Nephron progenitor cell (in vitro differentiated cells): Measurements from ENCODE around the gene LRRC74A.

Source experiments
- DNase-seq: peaks from one replicate; pipeline ENCODE4 v3.0.0; 2021
- H3K27ac Mint-ChIP-seq: 2 replicates; pipeline ENCODE4 v1.8.0; 2021; ENCODE audit warnings: mild to moderate bottlenecking, moderate library complexity, mixed read lengths
- H3K27me3 Mint-ChIP-seq: 2 replicates; pipeline ENCODE4 v1.8.0; 2021; ENCODE audit warnings: mild to moderate bottlenecking, low read depth, mixed read lengths; ENCODE audit not compliant: poor library complexity
- H3K36me3 Mint-ChIP-seq: 2 replicates; pipeline ENCODE4 v1.8.0; 2021; ENCODE audit warnings: low read depth, mixed read lengths
- H3K4me1 Mint-ChIP-seq: 2 replicates; pipeline ENCODE4 v1.8.0; 2021; ENCODE audit warnings: mixed read lengths
- H3K4me3 Mint-ChIP-seq: 2 replicates; pipeline ENCODE4 v1.8.0; 2021; ENCODE audit warnings: mild to moderate bottlenecking, moderate library complexity, mixed read lengths
- H3K9me3 Mint-ChIP-seq: 2 replicates; pipeline ENCODE4 v1.8.0; 2021; ENCODE audit warnings: mild to moderate bottlenecking, moderate library complexity, mixed read lengths
- CTCF ChIP-seq: fragments of 200-600 bp; sonication (generic); IDR thresholded peaks from 2 replicates; pipeline ENCODE4 v1.5.0; 2021; ENCODE audit warnings: antibody characterized with exemption

Gene LRRC74A

GRCh38 chr14:76782885-76783566 lies 43.2 kb upstream of the LRRC74A start:
- H3K27ac Mint-ChIP-seq = peak overlapping the region; percentile 98
- no peak for DNase-seq
- H3K4me3 Mint-ChIP-seq = no peak overlapping the region
- H3K27me3 Mint-ChIP-seq = no peaks in the 10 kb centered on the region
- TF ChIP-seq CTCF = no peak
- H3K9me3 Mint-ChIP-seq = no peaks in the 10 kb centered on the region
- H3K36me3 Mint-ChIP-seq = peaks cover 44% of the 10 kb centered on the region
- H3K4me1 Mint-ChIP-seq = peaks cover 38% of the 10 kb centered on the region

GRCh38 chr14:76784266-76784874 lies 41.8 kb upstream of the LRRC74A start:
- no peaks in the 10 kb centered on the region for H3K9me3 Mint-ChIP-seq
- H3K27ac Mint-ChIP-seq = no peak overlapping the region
- no peaks in the 10 kb centered on the region for H3K27me3 Mint-ChIP-seq
- no peak for DNase-seq
- H3K4me1 Mint-ChIP-seq = peaks cover 34% of the 10 kb centered on the region
- H3K36me3 Mint-ChIP-seq = peaks cover 50% of the 10 kb centered on the region
- no peak for TF ChIP-seq CTCF
- no peak overlapping the region for H3K4me3 Mint-ChIP-seq

GRCh38 chr14:76784881-76785280 lies 41.3 kb upstream of the LRRC74A start:
- no peaks in the 10 kb centered on the region for H3K27me3 Mint-ChIP-seq
- peak overlapping the region; percentile 26 for H3K27ac Mint-ChIP-seq
- H3K4me3 Mint-ChIP-seq = no peak overlapping the region
- peak; percentile 92 for TF ChIP-seq CTCF
- H3K36me3 Mint-ChIP-seq = peaks cover 51% of the 10 kb centered on the region
- peaks cover 32% of the 10 kb centered on the region for H3K4me1 Mint-ChIP-seq
- peak; percentile 87 for DNase-seq
- H3K9me3 Mint-ChIP-seq = no peaks in the 10 kb centered on the region

GRCh38 chr14:76786601-76787000 lies 39.6 kb upstream of the LRRC74A start:
- Mint-ChIP-seq H3K4me3 (no peak overlapping the region), H3K4me1 (peaks cover 17% of the 10 kb centered on the region), H3K36me3 (peaks cover 62% of the 10 kb centered on the region), H3K27me3 (no peaks in the 10 kb centered on the region), H3K27ac (no peak overlapping the region), H3K9me3 (peaks cover 1% of the 10 kb centered on the region)
- DNase-seq = no peak
- TF ChIP-seq CTCF = no peak

- H3K4me3 Mint-ChIP-seq = no peak overlapping the region
- no peak for DNase-seq
- peaks cover 90% of the 10 kb centered on the region for H3K36me3 Mint-ChIP-seq
- no peaks in the 10 kb centered on the region for H3K27me3 Mint-ChIP-seq
- peaks cover 17% of the 10 kb centered on the region for H3K9me3 Mint-ChIP-seq
- no peak overlapping the region for H3K27ac Mint-ChIP-seq
- no peaks in the 10 kb centered on the region for H3K4me1 Mint-ChIP-seq
- TF ChIP-seq CTCF = no peak
Measured at GRCh38 chr14:76792422-76792821, 33.8 kb upstream of the LRRC74A start.

- H3K36me3 Mint-ChIP-seq = peaks cover 94% of the 10 kb centered on the region
- H3K4me1 Mint-ChIP-seq = no peaks in the 10 kb centered on the region
- H3K4me3 Mint-ChIP-seq = no peak overlapping the region
- H3K9me3 Mint-ChIP-seq = peaks cover 17% of the 10 kb centered on the region
- H3K27me3 Mint-ChIP-seq = no peaks in the 10 kb centered on the region
- TF ChIP-seq CTCF = no peak
- no peak overlapping the region for H3K27ac Mint-ChIP-seq
- DNase-seq = no peak
Measured at GRCh38 chr14:76793324-76793723, 32.9 kb upstream of the LRRC74A start.
